ENCODE measurements around the gene GABRB1.

DNA sequence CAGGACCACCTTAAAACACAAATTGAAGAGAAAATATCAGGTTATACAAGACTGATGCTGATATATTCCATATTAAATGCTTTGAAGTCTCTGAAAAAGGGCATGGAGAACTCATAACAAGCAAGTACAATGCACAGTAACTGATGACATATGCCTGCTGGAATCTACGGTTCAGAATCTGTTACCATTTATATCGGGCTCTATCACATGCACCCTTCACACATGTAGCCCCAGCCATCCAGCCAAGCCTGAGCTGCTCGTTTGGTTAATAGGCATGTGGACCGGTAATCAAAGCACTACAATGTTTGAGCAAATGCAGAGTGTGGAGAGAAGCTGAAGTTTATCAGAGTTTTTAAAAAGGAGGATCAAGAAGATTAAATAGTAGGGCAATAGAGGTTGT is 420.3 kb downstream of the GABRB1 start:
- TF ChIP-seq, protein P1, sequence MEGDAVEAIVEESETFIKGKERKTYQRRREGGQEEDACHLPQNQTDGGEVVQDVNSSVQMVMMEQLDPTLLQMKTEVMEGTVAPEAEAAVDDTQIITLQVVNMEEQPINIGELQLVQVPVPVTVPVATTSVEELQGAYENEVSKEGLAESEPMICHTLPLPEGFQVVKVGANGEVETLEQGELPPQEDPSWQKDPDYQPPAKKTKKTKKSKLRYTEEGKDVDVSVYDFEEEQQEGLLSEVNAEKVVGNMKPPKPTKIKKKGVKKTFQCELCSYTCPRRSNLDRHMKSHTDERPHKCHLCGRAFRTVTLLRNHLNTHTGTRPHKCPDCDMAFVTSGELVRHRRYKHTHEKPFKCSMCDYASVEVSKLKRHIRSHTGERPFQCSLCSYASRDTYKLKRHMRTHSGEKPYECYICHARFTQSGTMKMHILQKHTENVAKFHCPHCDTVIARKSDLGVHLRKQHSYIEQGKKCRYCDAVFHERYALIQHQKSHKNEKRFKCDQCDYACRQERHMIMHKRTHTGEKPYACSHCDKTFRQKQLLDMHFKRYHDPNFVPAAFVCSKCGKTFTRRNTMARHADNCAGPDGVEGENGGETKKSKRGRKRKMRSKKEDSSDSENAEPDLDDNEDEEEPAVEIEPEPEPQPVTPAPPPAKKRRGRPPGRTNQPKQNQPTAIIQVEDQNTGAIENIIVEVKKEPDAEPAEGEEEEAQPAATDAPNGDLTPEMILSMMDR (IDR thresholded peaks at IDR 0.05; ENCODE audit: low read length): no peak
- no peak for TF ChIP-seq EZH2 (IDR thresholded peaks at IDR 0.05; ENCODE audit: borderline replicate concordance, low read length)
